ENCODE measurements around the gene PHLDB1.

DNA sequence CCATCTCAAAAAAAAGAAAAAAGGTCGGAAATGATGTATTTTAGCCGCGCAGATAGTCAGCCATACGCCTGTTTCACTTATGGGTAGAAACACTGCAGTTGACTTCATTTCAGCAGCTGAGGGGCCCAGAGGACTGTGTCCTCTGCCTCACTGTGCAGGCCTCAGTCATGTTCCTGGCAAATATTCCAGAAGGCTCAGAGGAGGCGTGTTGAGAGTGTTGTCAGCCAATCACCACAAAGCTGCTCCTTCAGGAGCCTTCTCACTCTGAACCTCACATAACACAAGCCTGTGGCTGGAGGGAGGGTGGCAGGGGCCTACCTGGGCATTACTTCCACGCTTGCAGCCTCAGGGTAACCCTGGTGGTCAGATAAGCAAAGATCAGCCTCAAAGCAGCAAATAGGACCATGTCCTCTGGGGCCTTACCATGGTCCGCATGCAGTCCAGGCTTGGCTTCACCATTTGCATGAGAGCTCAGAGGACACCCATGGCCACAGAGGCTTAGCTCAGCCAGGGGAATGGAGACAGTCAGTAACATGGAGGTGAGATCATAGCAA lies 89.3 kb downstream of the PHLDB1 start:
- TF ChIP-seq, protein P1, sequence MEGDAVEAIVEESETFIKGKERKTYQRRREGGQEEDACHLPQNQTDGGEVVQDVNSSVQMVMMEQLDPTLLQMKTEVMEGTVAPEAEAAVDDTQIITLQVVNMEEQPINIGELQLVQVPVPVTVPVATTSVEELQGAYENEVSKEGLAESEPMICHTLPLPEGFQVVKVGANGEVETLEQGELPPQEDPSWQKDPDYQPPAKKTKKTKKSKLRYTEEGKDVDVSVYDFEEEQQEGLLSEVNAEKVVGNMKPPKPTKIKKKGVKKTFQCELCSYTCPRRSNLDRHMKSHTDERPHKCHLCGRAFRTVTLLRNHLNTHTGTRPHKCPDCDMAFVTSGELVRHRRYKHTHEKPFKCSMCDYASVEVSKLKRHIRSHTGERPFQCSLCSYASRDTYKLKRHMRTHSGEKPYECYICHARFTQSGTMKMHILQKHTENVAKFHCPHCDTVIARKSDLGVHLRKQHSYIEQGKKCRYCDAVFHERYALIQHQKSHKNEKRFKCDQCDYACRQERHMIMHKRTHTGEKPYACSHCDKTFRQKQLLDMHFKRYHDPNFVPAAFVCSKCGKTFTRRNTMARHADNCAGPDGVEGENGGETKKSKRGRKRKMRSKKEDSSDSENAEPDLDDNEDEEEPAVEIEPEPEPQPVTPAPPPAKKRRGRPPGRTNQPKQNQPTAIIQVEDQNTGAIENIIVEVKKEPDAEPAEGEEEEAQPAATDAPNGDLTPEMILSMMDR (IDR thresholded peaks at IDR 0.05): no peak
- TF ChIP-seq POLR2A (IDR thresholded peaks at IDR 0.05): no peak

Data from heart left ventricle (tissue), 13 donors.